ENCODE results near the gene SPATA17.
A peak's percentile ranks its signal among the peaks of the same experiment; 100 is the strongest.
"Not testable (repeated sequence)": the region's sequence is repeated elsewhere in the genome, so short reads cannot be mapped to it uniquely, and the experiment has no call there.

Gene SPATA17, protein sequence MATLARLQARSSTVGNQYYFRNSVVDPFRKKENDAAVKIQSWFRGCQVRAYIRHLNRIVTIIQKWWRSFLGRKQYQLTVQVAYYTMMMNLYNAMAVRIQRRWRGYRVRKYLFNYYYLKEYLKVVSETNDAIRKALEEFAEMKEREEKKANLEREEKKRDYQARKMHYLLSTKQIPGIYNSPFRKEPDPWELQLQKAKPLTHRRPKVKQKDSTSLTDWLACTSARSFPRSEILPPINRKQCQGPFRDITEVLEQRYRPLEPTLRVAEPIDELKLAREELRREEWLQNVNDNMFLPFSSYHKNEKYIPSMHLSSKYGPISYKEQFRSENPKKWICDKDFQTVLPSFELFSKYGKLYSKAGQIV

DNA sequence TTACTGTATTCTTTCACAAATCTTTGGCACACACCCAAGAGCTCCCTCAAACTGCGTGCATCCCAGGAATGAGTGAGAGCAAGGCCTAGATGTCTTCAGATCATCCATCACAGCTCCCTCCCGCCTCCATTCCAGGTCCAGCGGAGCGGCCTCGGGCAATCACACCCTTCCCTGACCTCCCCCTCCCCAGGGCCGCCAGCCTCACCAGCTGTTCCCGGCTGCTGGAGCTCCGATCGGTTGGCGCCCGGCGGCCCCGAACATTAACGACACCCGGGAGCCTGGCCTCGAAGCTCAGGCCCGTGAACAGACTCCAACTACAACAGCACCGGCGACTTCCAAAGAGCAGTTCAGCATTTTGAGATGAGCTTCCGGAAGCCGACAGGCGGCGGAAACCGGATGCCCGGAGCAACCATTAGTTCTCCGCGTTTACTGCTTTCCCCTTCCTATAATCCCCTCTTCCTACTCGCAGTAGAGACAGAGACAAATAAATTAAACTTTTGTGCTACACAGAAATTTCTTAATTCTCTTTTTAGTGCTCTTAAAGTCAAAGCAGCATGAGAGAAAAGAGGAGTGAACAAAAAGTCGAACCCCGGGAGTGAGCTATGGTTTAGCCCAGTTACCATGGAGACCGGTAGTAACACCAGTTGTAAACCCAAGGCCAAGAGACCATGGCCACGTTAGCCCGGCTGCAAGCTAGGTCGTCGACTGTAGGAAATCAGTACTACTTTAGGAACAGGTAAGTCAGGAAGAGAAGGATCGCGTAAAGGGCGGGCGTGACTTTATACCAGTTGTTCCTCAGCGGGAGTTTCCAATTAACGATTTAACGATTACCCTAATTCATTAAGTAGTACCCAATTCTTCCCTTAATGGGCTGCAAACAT is at the start of gene SPATA17, which contains the start of gene GPATCH2:
SPATA17 (plus strand) TSS at position 634 of the 881 bp plus-strand sequence; CDS start at position 669, 35 bp downstream.
GPATCH2 (minus strand) TSS at position 380 of the 881 bp plus-strand sequence; CDS start at position 261, 119 bp downstream.
- peak; percentile 87 for DNase-seq (ENCODE audit: low spot score)

DNA sequence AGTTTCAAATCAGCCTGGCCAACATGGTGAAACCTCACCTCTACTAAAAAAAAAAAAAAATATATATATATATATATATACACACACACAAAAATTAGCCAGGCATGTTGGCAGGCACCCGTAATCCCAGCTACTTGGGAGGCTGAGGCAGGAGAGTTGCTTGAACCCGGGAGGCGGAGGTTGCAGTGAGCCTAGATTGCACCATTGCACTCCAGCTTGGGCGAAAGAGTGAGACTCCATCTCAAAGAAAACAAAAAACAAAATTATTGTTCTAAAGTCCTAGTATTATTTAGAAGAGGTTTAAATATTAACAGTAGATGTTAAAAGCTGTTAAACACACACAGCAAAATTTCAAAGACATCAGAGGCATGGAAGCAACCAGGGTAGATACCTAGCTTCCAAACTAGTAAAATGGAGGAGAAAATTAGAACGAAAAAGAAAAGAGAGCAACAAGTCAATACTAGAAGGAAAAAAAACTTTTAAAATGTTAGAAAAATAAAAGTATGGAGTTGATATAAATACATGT is 46.8 kb upstream of the SPATA17 start:
- not testable (repeated sequence) for DNase-seq (ENCODE audit: low spot score)

DNA sequence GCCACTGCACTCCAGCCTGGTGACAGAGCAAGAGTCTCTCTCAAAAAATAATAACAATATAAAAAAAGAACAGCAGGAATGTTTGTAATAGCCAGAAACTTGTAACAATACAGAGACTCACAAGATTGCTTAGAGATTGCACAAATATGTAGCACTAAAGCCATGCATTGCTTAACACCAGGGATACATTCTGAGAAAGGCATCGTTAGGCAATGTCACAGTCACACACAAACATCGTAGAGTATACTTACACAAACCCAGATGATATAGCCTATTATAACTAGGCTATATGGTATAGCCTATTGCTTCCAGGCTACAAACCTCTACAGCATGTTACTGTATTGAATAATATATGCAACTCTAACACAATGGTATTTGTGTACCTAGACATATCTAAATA is 45.6 kb upstream of the SPATA17 start:
- no peak for DNase-seq (ENCODE audit: low spot score)

DNA sequence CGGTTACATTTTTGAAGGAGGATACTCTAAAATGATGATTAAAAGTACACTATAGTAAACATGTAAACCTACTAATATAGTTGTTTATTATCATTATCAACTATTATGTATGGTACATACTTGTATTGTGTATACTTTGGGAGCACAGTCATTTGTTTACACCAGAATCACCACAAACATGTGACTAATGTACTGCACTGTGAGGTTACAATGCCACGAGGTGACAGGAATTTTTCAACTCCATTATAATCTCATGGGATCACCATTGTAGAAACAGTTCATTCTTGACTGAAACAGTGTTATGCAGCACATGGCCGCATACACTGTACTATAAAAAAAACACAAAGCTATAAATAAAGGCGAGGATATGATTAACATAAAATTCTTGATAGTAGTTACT is 44.6 kb upstream of the SPATA17 start:
- DNase-seq (ENCODE audit: low spot score): peak; percentile 10

DNA sequence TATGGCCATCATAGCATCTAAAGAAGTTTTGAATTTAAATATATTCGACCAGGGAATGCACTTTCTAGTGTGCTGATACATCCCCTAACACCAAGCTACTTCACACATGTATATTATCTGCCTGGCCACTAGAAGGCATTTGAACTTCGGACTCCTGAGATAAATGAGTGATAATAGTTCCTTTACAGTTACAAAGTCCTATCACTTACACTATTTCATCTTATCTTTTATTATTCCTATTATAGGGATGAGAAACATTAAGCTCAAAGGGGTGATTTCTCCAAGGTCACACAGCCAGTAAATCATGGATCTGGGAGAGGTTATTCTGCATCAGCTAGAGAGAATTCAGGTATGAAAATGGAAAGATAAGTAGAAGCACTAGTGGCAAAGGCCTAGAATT is 40.5 kb upstream of the SPATA17 start:
- no peak for DNase-seq (ENCODE audit: low spot score)

DNA sequence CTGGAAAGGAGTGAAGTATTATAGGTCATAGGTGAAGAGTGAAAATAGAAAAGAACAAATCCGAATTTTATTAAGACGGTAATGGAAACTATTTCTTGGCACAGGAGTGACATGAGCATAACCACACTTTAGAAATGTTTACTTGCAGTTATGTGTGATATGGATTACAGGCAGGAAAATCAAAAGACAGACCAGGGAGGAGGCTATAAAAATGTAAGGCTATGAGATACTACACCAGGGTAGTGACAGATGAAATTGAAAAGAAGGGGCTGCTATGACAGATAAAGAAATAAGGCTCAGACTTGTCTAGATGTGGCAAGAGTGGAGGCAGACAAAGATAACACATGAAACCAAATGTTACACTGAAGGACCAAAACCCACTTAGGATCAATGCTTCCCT is 32.0 kb upstream of the SPATA17 start:
- DNase-seq (ENCODE audit: low spot score): no peak

DNA sequence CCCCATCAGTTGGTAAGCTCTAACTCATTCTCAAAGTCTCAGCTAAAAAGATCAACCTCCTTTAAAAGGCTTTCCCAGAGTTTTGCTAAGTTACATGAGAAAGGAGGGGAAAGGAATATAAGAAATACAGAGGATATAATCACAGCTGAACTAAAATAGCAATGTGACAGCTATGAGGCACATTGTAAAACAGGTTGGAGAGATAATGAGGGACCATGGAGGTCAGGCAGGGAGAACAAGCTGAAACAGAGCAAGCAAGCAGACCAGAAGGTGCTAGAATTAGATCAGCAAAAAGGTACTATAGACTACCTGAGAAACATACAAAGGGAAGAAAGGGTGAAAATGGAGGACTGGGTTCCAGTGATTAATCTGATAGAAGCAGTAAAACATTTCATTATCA is 28.8 kb upstream of the SPATA17 start:
- no peak for DNase-seq (ENCODE audit: low spot score)

DNA sequence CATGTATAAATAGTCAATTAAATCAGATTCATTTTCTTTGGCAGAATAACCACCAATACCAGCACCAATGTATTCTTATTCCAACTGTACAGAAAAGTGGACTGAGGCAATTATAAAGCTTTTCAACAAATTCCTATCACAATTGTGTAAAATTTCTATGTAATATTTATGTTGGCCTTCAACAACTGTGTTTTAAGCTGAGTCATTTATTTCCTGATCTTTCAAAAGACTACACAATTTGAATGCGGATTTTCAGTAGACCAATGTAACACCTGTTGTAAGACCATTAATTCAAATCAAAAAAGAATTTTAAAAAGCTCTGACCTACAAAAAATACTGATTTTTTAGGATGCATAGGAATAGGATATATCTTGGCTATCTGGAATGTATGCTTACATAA is 25.8 kb upstream of the SPATA17 start:
- DNase-seq (ENCODE audit: low spot score): no peak

DNA sequence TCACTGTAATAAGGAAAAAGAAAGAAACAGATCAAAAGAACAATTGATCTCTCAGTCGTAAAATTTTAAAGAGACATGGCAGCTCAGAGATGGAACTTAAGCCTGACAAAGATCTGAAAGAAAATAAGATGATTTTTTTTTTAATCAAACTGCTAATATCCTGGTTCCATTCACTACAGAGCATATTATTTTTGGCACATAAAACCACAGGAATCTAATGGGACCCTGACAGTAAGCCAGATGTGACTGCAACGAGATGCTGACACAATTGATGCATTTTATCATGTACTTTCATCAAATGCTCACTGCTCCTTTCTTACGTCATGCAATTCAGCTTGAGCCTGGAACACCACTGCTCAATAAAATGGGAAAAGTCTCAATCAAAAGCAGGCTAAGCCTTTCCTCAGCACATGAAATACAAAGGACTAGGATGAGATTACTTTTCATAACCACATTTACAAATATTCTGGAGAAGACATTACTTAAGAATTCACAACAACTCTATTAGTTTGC is 16.9 kb upstream of the SPATA17 start:
- DNase-seq (ENCODE audit: low spot score): no peak

DNA sequence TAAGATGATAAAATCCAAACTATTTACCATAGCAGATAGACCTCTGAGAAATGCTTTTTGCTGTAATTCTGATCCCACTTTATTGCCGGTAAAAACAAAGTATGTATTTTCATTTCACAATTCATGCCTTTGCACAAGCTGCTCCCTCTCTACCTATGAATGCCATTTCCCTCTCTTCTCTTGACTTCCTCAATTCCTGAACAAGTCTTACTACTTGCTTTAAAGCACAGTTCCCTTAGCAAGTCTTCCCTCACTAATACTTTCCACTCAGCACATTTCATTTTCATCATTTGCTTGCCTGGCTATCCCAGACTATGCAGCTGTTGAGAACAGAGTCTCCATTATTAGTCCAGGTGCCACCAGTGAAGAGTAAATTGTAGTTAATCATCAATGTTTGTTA is 14.0 kb upstream of the SPATA17 start:
- DNase-seq (ENCODE audit: low spot score): no peak

DNA sequence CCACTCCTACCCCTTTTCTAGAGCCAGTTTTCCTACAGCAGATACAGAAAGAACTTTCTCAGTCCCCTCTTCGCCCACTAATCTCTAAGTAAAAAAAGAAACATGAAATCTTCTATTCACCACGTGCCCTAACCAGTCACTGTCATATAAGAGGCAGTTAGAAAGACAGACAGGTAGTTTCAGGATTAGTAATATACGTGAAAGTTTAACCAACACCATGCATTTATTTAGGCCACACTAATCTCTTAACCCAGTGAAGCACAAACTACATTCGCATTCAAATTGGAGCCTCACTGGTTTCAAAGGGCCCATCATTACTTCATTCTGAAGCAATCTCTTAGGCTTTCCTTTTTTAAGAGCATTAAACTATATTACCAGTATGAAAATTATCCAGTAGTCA is 10.3 kb upstream of the SPATA17 start:
- no peak for DNase-seq (ENCODE audit: low spot score)

DNA sequence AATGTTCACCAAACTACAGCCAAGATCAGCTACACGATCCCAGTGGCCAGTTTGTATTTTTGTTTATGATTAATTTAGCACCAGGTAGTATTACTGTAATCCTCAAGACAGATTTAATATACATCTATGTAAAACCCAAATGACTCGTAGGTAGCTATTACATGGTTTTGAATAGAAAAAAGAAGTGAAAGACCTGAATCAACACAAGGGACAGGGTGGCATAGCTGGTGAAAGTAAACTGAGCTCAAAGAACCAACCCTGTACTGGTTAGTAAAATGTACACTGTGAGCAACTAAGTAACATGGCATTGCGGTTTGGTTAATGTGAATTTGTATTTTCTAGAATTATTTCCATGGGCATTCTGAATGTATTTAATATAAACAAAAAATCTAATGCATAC is 9.1 kb upstream of the SPATA17 start:
- DNase-seq (ENCODE audit: low spot score): no peak

DNA sequence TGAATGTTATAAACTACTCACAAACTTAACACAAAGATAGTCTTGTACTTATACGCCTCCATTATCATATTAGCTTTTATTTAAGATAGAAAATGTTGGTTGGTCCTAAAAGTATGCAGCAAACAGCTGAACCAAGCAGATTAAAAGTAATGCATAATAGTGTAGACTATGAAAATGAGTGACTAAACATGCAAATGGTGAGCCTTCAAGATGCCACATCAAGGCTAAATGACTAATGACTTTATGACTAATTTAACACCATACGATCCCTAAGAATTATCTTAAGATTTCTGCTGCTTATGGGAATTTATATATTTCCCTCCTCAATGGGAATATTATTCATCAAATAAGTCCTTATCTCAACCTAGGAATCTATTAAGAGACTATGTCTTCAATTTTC is 4.8 kb upstream of the SPATA17 start:
- DNase-seq (ENCODE audit: low spot score): no peak

DNA sequence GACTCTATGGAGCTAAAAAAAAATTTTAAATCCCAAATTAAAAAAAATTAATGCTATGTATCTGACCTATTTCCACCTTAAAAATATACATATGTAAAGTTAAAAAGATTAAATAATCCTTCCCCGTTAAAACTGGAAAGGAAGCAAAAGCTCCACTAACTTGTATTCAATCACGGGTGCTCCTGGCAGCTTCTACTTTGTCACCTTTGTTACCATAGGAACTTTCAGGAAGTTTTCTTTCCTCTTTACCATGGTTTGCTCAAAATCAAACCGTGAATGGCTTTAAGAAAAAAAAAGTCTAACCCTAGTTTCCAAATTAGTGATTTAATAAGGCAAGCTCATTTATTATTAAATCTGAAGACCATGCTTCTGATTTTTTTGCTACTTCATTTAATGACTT is 3.7 kb upstream of the SPATA17 start:
- no peak for DNase-seq (ENCODE audit: low spot score)

DNA sequence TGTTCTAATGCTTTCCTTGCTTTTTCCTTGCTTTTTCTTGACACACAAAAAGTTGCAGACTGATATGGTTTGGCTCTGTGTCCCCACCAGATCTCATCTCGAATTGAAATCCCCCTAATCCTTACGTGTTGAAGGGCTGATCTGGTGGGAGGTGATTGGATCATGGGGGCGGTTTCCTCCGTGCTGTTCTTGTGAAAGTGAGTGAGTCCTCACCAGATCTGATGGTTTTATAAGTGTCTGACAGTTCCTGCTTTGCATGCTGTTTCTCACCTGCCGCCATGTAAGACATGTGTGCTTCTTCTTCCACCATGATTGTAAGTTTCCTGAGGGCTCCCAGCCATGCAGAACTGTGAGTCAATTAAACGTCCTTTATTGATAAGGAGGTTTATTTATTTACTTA is 11.3 kb downstream of the SPATA17 start:
- no peak for DNase-seq (ENCODE audit: low spot score)

DNA sequence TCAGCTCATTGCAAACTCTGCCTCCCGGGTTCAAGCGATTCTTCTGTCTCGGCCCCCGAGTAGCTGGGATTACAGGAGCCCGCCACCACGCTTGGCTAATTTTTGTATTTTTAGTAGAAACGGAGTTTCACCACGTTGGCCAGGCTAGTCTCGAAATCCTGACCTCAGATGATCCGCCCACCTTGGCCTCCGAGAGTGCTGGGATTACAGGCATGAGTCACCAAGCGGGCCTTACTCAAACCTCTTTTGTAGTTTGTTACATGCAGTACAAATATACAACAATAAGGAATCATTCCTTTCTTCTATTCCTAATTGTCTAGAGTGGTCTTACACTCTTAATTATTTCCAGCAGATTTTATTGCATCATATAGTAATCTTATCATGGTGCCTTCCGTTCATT is 16.6 kb downstream of the SPATA17 start:
- DNase-seq (ENCODE audit: low spot score): no peak

DNA sequence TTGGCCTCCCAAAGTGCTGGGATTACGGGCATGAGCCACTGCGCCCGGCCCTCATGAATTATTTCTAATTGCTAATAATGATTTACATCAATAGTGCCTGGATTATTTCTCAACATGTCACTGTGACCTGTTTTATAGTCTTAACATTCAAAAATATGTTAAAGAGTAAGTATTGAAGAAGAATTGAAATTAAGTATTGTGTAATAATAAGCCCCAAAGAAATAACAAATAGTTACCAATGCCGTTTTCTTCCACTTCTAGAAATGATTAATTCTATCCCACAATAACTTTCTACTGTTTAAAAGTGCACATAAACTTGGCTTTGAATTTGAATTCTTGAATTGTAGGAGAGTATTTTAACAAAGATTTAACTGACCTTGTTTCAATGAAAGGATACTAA is 19.5 kb downstream of the SPATA17 start:
- DNase-seq (ENCODE audit: low spot score): no peak

DNA sequence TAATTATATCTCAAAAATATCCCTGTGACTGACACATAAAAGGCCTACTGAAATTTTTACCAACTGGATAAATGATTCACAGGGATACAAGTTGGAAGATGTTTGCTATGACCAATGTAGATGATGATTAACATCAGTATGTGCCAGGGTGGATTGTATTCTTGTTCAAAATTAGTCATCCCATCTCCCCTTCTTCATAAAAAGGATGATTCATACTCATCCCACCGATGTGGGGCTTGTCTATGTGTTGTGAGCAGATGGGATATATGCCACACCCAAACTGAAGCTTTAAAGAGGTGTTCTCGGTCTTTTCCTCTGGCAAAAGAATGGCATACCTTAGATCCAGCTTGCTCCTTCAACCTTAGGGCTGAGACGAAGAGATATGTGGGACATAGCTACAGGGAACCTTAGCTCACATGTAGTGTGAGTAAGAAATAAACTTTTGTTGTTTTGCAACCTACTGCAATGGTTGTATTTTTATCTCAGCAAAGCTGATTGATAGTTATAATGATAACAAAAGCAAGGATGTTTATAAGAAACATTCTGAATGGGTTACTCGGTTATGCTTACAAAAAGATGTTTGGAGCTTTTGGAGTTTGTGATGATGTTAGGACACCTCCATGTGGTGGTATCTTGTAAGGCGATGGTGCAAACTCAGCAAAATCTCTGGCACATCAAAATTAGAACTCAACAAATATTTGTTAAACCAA is 29.4 kb downstream of the SPATA17 start:
- DNase-seq (ENCODE audit: low spot score): peak; percentile 44

DNA sequence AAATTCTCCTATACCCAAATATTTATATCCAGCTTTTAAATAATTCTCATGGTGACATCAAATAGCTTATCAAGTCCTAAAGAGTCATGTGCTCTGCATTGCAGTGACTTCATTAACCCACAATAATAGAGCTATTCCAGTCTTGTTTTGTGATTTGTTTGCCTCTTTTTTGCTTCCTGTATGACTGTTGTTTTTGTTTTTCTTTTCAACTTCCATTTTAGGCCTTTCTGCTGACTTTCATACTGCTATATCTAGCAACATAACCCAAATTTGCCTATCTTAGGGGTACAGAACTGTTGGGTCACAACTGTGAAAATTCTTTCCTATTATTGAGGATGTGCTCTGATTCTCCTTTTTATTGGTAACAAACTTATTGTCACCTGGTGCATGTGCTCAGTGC is 30.3 kb downstream of the SPATA17 start:
- DNase-seq (ENCODE audit: low spot score): no peak

DNA sequence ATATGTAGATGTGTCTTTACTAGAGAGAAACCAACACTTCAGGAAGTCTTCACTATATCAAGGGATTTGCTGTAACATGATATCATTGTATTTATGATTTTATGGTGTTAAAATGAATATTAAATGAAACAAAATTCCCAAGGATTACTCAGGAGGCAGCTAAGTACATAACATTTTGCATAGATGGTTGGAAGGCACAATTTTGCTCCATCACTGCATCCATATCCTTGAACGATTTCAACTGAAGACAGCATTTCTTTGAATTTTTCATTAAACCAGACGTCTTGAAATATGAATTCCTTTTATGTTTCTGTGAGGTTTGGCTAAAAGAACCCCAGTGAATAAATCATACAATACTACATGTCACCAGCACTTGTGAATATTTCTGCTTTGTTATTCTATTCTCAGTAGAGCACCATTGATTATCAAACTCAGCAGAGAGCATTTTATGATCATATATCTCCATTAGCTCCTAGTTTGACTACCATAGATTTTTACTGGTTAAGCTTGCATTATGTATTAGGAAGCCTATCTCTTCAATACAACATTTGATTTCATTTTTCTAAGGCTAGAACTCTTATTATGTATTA is 37.3 kb downstream of the SPATA17 start:
- no peak for DNase-seq (ENCODE audit: low spot score)

DNA sequence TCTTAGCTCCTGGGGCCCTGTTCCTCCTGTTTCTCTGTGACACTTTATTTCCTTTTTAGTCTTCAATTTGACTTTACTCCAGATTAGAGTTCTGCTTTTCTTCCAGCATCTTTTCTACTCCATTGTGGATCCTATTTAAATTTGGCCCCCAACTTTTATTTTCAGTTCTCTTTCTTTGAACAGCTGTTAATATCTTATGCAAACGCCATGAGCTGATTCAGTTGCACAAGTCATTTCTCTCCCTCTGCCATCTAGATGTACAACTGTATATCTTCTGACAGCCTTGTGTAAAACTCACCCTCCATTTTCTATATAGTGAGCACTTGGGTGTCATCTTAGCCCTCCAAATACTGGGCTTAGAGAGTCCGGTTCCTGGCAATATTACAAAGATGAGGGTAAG is 42.2 kb downstream of the SPATA17 start:
- DNase-seq (ENCODE audit: low spot score): no peak

Measured in AG08396 (cell line).